Testis (tissue), 3 donors: ENCODE results near the gene GBE1. TPM values are rescaled to one million over a fixed set of nuclear protein-coding genes. Genes with fewer than 3 reads are reported as not detected.

Experiments used
- DNase-seq: peaks from one replicate; pipeline ENCODE4 v3.0.0-alpha.2; 2019
- H3K27ac ChIP-seq, 2 donors: fragments of 200-600 bp; sonication (generic); one replicate each; pipeline ENCODE4 v1.5.1; 2019
- H3K27me3 ChIP-seq: fragments of 200-600 bp; sonication (generic); one replicate; pipeline ENCODE4 v1.5.1; 2019
- H3K36me3 ChIP-seq: fragments of 200-600 bp; sonication (generic); one replicate; pipeline ENCODE4 v1.5.1; 2017; ENCODE audit warnings: low read depth; ENCODE audit errors: missing control alignments
- H3K4me1 ChIP-seq: fragments of 200-600 bp; sonication (generic); one replicate; pipeline ENCODE4 v1.5.1; 2019
- H3K4me3 ChIP-seq, 2 donors: fragments of 200-600 bp; sonication (generic); one replicate each; pipeline ENCODE4 v1.5.1; 2017 to 2019
- H3K9me3 ChIP-seq: fragments of 200-600 bp; sonication (generic); one replicate; pipeline ENCODE4 v1.5.1; 2017
- POLR2A ChIP-seq: fragments of 450-650 bp; IDR thresholded peaks from one replicate; pipeline ENCODE4 v1.6.1; 2017; ENCODE audit warnings: antibody characterized with exemption, mild to moderate bottlenecking, moderate library complexity
- WGBS, 2 donors: methylation state at CpG; one replicate each; pipeline ENCODE4 v1.1.5; 2018; 5-methylcytosine and 5-hydroxymethylcytosine counted together
- intact Hi-C: fragments of 100-400 bp; cut with DNase I; formaldehyde crosslinking; loops from one replicate; pipeline ENCODE4 v1.15.1; 2023; ENCODE audit warnings: low total_unique reads
- polyA plus RNA-seq: library from polyadenylated mRNA; stranded (reverse); fragments of 350-450 nt; fragmentation: Illumina TruSeq; extraction: RNeasy Lipid Tissue Mini Kit (QIAGEN cat#74804); gene quantifications from one replicate; pipeline ENCODE4 v1.2.3, GENCODE V29; 2014; ENCODE audit warnings: low read depth, low replicate concordance; ENCODE audit not compliant: insufficient read depth
- total RNA-seq, 2 donors: library from RNA; depleted of rRNA; stranded (reverse); fragments of >200 nt; gene quantifications; one replicate each; pipeline ENCODE4 v1.2.3, GENCODE V29; 2016
- TF ChIP-seq, protein P1 (sequence below), 3 experiments: fragments of 450-650 bp in 2 of 3; fragments of 200-600 bp in 1 of 3; sonication (generic) in 1 of 3; IDR thresholded peaks; one replicate each; pipeline ENCODE4 v1.5.1; 2016 to 2019; ENCODE audit warnings: antibody characterized with exemption in 3 of 3, mild to moderate bottlenecking in 2 of 3, moderate library complexity in 1 of 3

Gene GBE1
- total and polyA plus RNA-seq, 3 donors from 2014 or later = 14.1 to 23.5 (median 19.4) TPM

DNA sequence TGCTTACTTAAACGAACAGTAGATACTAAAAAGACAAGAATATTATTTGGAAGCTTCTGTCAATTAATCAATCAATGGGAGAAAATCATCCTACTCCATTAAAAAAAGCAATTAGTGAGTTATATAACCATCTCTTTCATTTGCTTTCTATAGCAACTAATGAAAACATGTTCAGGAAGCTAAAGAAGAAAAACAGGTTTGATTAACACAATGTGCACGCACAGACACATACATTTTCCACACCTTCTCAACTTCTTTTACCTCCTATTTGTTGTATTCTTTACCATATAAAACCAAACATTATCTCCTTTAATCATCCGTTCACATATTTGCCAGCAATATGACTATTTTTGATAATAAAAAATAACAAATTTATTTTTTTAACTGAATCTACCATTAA is 111.3 kb downstream of the GBE1 start:
- Histone ChIP-seq H3K4me3 (no peak overlapping the region), H3K27ac (no peak overlapping the region), H3K4me1 (no peaks in the 10 kb centered on the region), H3K9me3 (no peaks in the 10 kb centered on the region), H3K27me3 (no peaks in the 10 kb centered on the region), H3K36me3 (no peaks in the 10 kb centered on the region)
- WGBS, 2 donors = 85 to 91% methylated on average over 3 of the region's 3 CpGs
- TF ChIP-seq, protein P1, sequence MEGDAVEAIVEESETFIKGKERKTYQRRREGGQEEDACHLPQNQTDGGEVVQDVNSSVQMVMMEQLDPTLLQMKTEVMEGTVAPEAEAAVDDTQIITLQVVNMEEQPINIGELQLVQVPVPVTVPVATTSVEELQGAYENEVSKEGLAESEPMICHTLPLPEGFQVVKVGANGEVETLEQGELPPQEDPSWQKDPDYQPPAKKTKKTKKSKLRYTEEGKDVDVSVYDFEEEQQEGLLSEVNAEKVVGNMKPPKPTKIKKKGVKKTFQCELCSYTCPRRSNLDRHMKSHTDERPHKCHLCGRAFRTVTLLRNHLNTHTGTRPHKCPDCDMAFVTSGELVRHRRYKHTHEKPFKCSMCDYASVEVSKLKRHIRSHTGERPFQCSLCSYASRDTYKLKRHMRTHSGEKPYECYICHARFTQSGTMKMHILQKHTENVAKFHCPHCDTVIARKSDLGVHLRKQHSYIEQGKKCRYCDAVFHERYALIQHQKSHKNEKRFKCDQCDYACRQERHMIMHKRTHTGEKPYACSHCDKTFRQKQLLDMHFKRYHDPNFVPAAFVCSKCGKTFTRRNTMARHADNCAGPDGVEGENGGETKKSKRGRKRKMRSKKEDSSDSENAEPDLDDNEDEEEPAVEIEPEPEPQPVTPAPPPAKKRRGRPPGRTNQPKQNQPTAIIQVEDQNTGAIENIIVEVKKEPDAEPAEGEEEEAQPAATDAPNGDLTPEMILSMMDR (IDR thresholded peaks at IDR 0.05) = no peak
- no peak for TF ChIP-seq POLR2A
- intact Hi-C loops = no loop called here
- DNase-seq = no peak

- DNase-seq = no peak
- 63 to 67% methylated on average over 1 of the region's 1 CpG for WGBS, 2 donors
- TF ChIP-seq, protein P1 (IDR thresholded peaks at IDR 0.05) = no peak
- TF ChIP-seq POLR2A = no peak
- no peak overlapping the region for H3K4me3 ChIP-seq
- intact Hi-C loops = no loop called here
- H3K4me1 ChIP-seq = no peaks in the 10 kb centered on the region
- H3K36me3 ChIP-seq = no peaks in the 10 kb centered on the region
- H3K9me3 ChIP-seq = no peaks in the 10 kb centered on the region
- H3K27me3 ChIP-seq = no peaks in the 10 kb centered on the region
- H3K27ac ChIP-seq = no peak overlapping the region
Measured at GRCh38 chr3:81645248-81645647, 116.2 kb downstream of the GBE1 start.

- no peaks in the 10 kb centered on the region for H3K9me3 ChIP-seq
- TF ChIP-seq, protein P1 (IDR thresholded peaks at IDR 0.05) = peak in 2 of 3 experiments; percentile 13 to 24
- TF ChIP-seq POLR2A = no peak
- no peaks in the 10 kb centered on the region for H3K4me1 ChIP-seq
- H3K27me3 ChIP-seq = no peaks in the 10 kb centered on the region
- no peaks in the 10 kb centered on the region for H3K36me3 ChIP-seq
- intact Hi-C loops = no loop called here
- H3K27ac ChIP-seq = no peak overlapping the region
- 77 to 83% methylated on average over 2 of the region's 2 CpGs for WGBS, 2 donors
- H3K4me3 ChIP-seq = no peak overlapping the region
- peak; percentile 25 for DNase-seq
Measured at GRCh38 chr3:81643721-81644120, 117.7 kb downstream of the GBE1 start.

GRCh38 chr3:81638480-81638879 is 123.0 kb downstream of the GBE1 start:
- no peaks in the 10 kb centered on the region for H3K4me1 ChIP-seq
- intact Hi-C loops = no loop called here
- H3K4me3 ChIP-seq = no peak overlapping the region
- no peaks in the 10 kb centered on the region for H3K27me3 ChIP-seq
- H3K27ac ChIP-seq = no peak overlapping the region
- H3K36me3 ChIP-seq = no peaks in the 10 kb centered on the region
- TF ChIP-seq, protein P1 (IDR thresholded peaks at IDR 0.05) = no peak
- no peak for TF ChIP-seq POLR2A
- DNase-seq = no peak
- no peaks in the 10 kb centered on the region for H3K9me3 ChIP-seq

DNA sequence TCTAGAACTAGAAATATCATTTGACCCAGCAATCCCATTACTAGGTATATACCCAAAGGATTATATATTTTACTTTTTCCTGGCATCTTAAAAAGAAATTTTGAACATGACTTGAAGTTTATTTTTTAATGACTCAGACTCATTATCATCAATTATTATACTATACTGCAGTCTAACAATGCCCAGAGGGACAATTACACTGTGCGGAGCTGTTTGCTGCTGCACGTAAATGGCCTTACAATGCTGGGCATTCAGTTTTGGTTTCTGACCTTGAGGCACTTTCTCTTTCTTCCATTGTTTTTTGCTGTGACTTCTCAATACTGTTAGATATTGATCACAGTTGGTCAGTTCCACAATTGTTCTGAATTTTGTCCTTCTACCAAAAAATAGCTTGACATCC is 128.8 kb downstream of the GBE1 start:
- WGBS, 2 donors = 87 to 93% methylated on average over 2 of the region's 2 CpGs

More for the DNA sequence above, 128.8 kb downstream of the GBE1 start:
- no peaks in the 10 kb centered on the region for H3K36me3 ChIP-seq
- no peak for TF ChIP-seq POLR2A
- TF ChIP-seq, protein P1 (IDR thresholded peaks at IDR 0.05) = no peak
- H3K4me3 ChIP-seq = no peak overlapping the region
- no peaks in the 10 kb centered on the region for H3K27me3 ChIP-seq
- no peak for DNase-seq
- no peaks in the 10 kb centered on the region for H3K9me3 ChIP-seq
- H3K4me1 ChIP-seq = no peaks in the 10 kb centered on the region
- intact Hi-C loops = no loop called here
- H3K27ac ChIP-seq = no peak overlapping the region
